ENCODE results near the gene OXLD1.
"Not testable (repeated sequence)": the region's sequence is repeated elsewhere in the genome, so short reads cannot be mapped to it uniquely, and the experiment has no call there.

OXLD1 gene

DNA sequence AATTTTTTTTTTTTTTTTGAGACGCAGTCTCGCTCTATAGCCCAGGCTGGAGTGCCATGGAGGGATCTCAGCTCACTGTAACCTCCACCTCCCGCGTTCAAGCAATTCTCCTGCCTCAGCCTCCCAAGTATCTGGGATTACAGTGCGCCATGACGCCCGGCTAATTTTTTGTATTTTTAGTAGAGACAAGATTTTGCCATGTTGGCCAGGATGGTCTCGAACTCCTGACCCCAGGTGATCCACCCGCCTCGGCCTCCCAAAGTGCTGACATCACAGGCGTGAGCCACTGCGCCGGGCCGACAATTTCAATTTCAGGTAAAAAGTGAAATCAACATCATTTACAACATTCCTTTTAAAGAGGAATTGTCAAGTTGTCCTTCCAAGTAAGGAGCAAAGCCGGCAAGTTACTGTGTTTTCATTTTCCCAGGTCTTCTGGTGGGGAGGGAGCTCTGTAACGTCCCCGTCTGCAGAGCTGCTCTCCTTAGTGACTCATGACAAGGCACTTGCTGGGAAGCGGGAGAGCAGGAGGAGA is 30.4 kb downstream of the OXLD1 start:
- DNase-seq (ENCODE audit: low spot score): no peak
- TF ChIP-seq, protein P1, sequence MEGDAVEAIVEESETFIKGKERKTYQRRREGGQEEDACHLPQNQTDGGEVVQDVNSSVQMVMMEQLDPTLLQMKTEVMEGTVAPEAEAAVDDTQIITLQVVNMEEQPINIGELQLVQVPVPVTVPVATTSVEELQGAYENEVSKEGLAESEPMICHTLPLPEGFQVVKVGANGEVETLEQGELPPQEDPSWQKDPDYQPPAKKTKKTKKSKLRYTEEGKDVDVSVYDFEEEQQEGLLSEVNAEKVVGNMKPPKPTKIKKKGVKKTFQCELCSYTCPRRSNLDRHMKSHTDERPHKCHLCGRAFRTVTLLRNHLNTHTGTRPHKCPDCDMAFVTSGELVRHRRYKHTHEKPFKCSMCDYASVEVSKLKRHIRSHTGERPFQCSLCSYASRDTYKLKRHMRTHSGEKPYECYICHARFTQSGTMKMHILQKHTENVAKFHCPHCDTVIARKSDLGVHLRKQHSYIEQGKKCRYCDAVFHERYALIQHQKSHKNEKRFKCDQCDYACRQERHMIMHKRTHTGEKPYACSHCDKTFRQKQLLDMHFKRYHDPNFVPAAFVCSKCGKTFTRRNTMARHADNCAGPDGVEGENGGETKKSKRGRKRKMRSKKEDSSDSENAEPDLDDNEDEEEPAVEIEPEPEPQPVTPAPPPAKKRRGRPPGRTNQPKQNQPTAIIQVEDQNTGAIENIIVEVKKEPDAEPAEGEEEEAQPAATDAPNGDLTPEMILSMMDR (IDR thresholded peaks at IDR 0.05; ENCODE audit: extremely low read depth, missing control alignments): no peak

DNA sequence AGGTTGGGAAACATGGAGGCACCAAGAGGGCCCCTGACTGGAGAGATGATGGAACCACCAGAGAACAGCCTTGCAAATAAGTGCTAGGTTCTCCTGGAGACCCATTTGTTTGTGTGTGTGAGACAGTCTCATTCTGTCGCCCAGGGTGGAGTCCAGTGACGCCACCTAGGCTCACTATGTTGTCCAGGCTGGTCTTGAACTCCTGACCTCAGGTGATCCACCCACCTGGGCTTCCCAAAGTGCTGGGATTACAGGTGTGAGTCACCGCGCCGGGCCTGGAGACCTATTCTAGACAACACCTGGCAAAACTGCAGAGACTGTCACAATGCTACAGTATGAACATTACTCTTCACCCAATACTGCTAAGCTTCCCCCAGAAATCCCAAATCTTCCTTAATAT is 31.0 kb downstream of the OXLD1 start:
- no peak for DNase-seq (ENCODE audit: low spot score)
- TF ChIP-seq, protein P1 (IDR thresholded peaks at IDR 0.05; ENCODE audit: extremely low read depth, missing control alignments): no peak

DNA sequence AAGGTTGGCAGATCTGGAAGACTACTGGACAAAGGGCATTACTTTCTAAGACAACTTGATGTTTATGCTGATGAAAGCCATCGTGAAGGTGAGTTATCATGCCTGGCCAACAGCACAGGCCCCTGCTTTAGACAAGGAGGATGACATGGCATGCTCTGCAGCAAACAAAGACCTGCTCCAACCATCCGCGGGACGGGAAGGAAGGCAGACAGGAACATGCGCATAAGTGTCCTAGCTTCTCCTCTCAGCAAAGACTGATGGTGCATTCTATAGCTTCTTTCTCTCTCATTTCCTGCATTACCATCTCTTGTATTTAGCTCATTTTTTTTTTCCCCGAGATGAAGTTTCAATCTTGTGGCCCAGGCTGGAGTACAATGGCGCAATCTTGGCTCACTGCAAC is 34.9 kb downstream of the OXLD1 start:
- TF ChIP-seq, protein P1 (IDR thresholded peaks at IDR 0.05; ENCODE audit: extremely low read depth, missing control alignments): no peak

DNA sequence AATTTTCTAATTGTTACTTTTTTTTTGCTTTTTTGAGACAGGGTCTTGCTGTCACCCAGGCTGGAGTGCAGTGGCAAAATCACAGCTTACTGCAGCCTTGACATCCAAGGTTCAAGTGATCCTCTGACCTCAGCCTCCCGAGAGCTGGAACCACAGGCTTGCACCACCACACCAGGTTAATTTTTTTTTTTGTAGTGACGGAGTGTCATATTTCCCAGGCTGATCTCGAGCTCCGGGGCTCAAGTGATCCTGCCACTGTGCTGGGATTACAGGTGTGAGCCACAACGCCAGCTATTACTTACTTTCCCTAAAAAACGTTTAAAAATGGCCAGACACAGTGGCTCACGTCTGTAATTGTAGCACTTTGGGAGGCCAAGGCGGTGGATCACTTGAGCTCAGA is 36.1 kb downstream of the OXLD1 start:
- no peak for DNase-seq (ENCODE audit: low spot score)
- TF ChIP-seq, protein P1 (IDR thresholded peaks at IDR 0.05; ENCODE audit: extremely low read depth, missing control alignments): no peak

More for the DNA sequence above, 34.9 kb downstream of the OXLD1 start:
- DNase-seq (ENCODE audit: low spot score): no peak

DNA sequence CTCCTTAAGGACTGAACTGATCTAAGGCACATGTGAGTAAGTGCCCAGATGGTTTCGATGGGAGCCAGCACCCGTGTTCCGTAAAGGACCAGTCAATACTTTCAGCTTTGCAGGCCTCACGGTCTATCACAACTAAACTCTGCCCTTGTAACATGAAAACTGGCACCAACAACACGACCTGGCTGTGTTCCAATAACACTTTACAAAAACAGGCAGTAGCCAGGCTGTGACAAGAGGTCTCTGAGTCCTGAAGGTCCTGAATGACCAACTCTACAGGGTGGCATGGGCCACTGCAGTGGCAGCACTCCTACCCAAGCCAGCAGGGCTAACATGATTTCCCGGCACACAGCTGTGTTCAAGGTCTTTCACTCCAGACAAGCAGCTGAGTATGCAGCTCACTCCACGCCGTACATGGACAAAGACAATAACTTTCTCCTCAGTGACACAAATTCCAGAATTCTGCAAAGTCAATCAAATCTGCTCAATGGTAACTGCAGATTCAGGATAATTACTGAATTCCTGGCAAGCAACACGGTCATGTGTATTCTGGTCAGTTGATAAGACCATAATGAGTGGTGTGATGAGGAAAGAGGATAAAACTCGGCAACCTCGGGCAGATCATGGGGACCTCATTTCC is 44.8 kb downstream of the OXLD1 start:
- TF ChIP-seq, protein P1 (IDR thresholded peaks at IDR 0.05; ENCODE audit: extremely low read depth, missing control alignments): no peak
- no peak for DNase-seq (ENCODE audit: low spot score)

DNA sequence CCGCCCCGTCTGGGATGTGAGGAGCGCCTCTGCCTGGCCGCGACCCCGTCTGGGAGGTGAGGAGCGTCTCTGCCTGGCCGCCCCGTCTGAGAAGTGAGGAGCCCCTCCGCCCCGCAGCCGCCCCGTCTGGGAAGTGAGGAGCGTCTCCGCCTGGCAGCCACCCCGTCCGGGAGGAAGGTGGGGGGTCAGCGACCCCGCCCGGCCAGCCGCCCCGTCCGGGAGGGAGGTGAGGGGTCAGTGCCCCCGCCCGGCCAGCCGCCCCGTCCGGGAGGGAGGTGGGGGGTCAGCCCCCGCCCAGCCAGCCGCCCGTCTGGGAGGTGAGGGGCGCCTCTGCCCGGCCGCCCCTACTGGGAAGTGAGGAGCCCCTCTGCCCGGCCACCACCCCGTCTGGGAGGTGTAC is 48.1 kb downstream of the OXLD1 start:
- DNase-seq (ENCODE audit: low spot score): not testable (repeated sequence)

DNA sequence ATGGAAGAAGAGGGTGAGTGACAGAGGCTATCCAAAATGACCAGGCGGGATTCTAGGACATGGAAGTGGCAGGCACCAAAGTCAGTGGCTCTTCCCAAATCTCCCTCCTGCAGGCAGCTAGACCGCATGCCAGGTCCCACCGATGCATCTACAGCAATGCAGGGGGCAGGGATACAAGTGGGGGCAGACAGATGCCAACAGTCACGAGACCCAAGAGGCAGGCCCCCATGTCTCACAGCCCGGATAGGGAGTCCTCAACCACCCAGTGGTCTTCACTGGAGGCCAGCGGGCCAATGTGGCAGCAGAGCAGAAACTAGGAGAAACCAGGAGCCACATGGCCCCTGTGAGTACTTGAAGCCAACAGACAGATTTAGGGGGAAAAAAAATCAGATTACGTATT is 49.5 kb downstream of the OXLD1 start:
- DNase-seq (ENCODE audit: low spot score): no peak
- TF ChIP-seq, protein P1 (IDR thresholded peaks at IDR 0.05; ENCODE audit: extremely low read depth, missing control alignments): no peak

DNA sequence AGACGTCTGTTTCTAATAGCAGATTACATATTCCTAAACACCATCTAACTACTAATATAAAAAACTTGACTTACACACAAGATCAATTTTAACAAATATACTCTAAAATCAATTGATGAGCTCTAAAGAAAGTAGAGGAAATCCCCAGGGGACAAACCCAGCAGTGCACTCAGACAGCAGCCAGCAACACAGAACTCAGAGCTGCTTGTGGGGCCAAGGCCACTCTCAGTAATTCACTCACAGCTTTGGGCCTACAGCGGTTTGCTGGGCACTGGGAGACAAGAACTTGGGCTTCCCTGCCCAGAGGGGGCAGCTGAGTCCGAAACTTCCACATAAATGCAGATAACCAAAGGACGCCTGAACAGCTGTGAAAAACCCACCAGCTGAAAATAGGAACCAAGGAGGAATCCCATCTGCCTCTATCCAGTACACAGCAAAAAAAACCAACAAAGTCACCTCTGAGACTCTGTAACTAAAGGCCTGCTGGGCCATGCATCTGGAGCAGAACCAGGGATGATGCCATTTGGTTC is 50.9 kb downstream of the OXLD1 start:
- TF ChIP-seq, protein P1 (IDR thresholded peaks at IDR 0.05; ENCODE audit: extremely low read depth, missing control alignments): no peak
- DNase-seq (ENCODE audit: low spot score): peak; percentile 43

Data from GM20000 (cell line).